Measurements from ENCODE around the gene UBA3.
A peak's percentile ranks its signal among the peaks of the same experiment; 100 is the strongest.

GRCh38 chr3:69120879-69121464 is 40.8 kb upstream of the UBA3 start:
- TF ChIP-seq, protein P1, sequence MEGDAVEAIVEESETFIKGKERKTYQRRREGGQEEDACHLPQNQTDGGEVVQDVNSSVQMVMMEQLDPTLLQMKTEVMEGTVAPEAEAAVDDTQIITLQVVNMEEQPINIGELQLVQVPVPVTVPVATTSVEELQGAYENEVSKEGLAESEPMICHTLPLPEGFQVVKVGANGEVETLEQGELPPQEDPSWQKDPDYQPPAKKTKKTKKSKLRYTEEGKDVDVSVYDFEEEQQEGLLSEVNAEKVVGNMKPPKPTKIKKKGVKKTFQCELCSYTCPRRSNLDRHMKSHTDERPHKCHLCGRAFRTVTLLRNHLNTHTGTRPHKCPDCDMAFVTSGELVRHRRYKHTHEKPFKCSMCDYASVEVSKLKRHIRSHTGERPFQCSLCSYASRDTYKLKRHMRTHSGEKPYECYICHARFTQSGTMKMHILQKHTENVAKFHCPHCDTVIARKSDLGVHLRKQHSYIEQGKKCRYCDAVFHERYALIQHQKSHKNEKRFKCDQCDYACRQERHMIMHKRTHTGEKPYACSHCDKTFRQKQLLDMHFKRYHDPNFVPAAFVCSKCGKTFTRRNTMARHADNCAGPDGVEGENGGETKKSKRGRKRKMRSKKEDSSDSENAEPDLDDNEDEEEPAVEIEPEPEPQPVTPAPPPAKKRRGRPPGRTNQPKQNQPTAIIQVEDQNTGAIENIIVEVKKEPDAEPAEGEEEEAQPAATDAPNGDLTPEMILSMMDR (IDR thresholded peaks at IDR 0.05; ENCODE audit: low read length) = peak; percentile 94
- no peak for TF ChIP-seq EZH2 (optimal IDR thresholded peaks at IDR 0.05; ENCODE audit: low read depth, low read length)
